HG02623 (cell line): Measurements from ENCODE around the gene GPR146.
A peak's percentile ranks its signal among the peaks of the same experiment; 100 is the strongest.

Experiments used
- ATAC-seq: cut with Tn5 transposase; IDR thresholded peaks from one replicate; pipeline ENCODE4 v1.9.1; 2021; ENCODE audit warnings: moderate library complexity; ENCODE audit not compliant: unreplicated experiment

The GPR146 gene

GRCh38 chr7:1103789-1104515, 59.6 kb downstream of the GPR146 start:
- ATAC-seq, result no peak

DNA sequence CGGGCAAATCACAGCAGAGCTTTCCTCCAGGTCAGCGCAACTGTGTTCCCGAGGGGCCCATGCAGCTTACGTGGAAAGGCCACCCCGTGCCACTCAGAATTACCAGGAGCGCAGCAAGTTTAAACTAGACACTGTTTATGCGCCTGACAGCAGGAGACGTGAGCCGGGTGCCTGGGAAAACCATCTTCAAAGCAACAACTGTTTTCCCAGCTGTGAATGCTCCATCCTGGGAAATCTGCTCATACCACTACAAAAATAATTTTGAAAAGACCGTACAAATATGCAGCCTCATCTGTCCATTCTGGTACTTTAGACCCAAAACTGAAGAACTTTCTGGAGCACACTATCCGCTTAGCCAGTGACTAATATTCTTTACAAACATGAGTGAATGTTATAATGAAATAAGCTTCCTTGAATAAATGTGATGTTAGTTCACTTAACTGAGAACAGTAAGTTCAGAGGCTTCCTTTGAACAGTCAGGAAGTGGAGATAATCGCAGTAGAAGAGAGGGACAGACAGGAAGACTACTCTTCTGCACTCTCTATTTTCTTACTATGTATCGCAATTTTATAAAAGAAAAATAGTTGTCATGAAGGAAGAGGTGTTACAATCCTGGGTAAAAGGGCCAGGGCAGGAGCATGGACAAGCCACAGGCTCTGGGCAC, 60.3 kb downstream of the GPR146 start:
- ATAC-seq, result no peak

DNA sequence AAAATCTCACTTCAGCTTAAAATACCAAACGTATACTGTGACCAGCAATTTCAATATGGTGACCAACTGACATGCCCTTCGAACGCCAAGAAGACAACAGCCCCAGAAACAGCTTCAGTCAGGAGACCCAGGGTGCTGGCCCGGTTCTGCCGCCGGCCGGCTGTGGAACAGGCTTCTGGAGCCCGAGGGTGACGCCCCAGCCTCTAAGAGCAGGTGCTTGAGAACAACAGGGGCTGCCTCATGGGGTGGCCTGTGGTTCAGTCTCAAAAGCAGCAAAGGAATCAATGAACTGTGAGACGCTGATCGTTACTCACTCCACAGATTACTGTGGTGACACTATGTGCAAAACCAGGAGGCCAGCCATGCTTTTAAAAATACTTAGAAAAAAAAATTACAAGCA, 60.8 kb downstream of the GPR146 start:
- peak; percentile 54 for ATAC-seq

GRCh38 chr7:1106063-1106792, 61.9 kb downstream of the GPR146 start:
- ATAC-seq, result no peak

DNA sequence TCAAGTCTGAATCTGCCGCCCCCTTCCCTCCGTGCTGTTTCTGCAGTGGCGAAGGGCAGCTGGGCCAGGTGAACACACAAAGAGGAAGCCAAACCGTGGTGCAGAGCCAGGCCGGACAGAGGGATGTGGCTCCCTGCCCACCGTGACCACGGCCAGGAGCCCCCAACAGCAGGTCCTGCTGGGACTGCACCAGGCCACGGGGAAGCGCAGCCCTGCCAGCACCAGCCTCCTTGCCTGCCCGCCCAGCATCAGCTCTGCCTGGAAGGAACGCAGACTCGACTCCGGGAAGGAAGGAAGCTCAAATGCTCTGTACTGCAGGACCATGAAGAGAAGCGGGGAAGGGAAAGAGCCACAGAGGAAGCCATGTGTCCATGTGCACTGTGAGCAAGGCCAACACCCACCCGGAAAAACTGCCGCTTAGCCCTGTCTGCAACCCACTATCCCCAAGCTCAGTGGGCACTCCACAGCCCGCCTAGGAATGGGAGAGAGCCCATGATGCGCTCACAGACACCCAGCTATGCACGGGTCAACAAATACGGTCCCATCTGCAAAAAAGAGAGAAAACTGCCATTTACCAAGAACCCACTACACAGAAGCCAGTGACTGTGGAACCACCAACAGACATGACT, 62.6 kb downstream of the GPR146 start:
- no peak for ATAC-seq

DNA sequence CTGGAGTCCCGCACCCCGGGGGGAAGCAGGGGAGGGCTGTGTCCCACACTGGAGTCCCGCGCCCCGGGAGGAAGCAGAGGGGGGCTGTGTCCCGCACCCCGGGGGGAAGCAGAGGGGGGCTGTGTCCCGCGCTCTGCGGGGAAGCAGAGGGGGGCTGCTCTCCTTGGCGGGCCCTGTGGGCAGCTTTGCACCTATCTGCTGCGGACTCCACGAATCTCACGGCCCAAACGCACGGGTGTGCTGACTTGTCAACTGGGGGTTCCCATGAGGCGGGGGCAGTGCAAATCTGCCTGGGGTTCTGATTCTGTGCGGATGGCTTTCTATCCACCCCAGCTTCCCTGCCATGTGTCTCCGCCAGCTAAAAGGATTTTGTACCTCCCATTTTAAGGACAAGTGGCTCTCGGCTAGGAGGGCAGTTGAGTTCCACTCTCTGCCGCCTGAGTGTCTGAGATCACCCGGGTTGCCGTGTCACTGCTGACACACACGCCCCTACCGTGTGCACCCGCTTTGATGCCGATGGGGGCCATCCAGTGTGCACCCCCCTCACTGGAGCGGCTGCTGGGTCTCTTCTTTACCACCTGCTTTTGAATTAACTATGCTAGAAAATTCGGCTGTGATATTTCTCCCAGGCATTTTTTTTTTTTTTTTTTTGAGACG, 64.0 kb downstream of the GPR146 start:
- ATAC-seq, result no peak
